Measurements from ENCODE around the gene PEX11G. TPM values are rescaled to one million over a fixed set of nuclear protein-coding genes. Genes with fewer than 3 reads are reported as not detected.

PEX11G gene
- total and polyA plus RNA-seq, 9 of the 15 experiments (the other 6 are each of a cell fraction or from before 2014, with no cell fraction given) = 0.07 to 3.2 (median 0.70) TPM; not detected in 1

GRCh38 chr19:7494416-7495098 is 5.7 kb upstream of the PEX11G start (continued):
- TF ChIP-seq CBX3 (IDR thresholded peaks at IDR 0.05; ENCODE audit: borderline replicate concordance in 1 of 2, low read length in 2 of 2) = 0 out of 3 replicates have a peak, but pooled peaks of 1 of the 2 experiments have one; percentile 32
- TF ChIP-seq YBX1 (IDR thresholded peaks at IDR 0.05) = no peak
- TF ChIP-seq HEY1 (CRISPR knock-in tag; IDR thresholded peaks at IDR 0.05; ENCODE audit: borderline replicate concordance) = no peak
- no peak for TF ChIP-seq NCOA6 (IDR thresholded peaks at IDR 0.05)
- no peak for TF ChIP-seq BDP1 (IDR thresholded peaks at IDR 0.05; ENCODE audit: insufficient read depth, insufficient read length)
- TF ChIP-seq MYNN (IDR thresholded peaks at IDR 0.05) = no peak
- TF ChIP-seq MYNN (CRISPR knock-in tag; IDR thresholded peaks at IDR 0.05) = no peak
- no peak for TF ChIP-seq HDAC2 (IDR thresholded peaks at IDR 0.05)
- no peak for TF ChIP-seq ELK1 (CRISPR knock-in tag; IDR thresholded peaks at IDR 0.05)
- no peak for TF ChIP-seq EWSR1 (IDR thresholded peaks at IDR 0.05; ENCODE audit: borderline replicate concordance, low read depth, partially characterized antibody)
- no peak for TF ChIP-seq POLR2H (tag; IDR thresholded peaks at IDR 0.05; ENCODE audit: low read depth)
- TF ChIP-seq RHOXF2B (CRISPR knock-in tag; conservative IDR thresholded peaks at IDR 0.05) = no peak
- no peak for TF ChIP-seq E2F6 (IDR thresholded peaks at IDR 0.05; ENCODE audit: borderline replicate concordance in 1 of 2, extremely low read depth in 1 of 2, insufficient read depth in 1 of 2, insufficient read length in 1 of 2, low read depth in 1 of 2, low read length in 1 of 2, poor library complexity in 1 of 2, severe bottlenecking in 1 of 2)
- TF ChIP-seq SNIP1 (IDR thresholded peaks at IDR 0.05; ENCODE audit: low read depth) = no peak
- TF ChIP-seq ZFPM2 (CRISPR knock-in tag; IDR thresholded peaks at IDR 0.05) = no peak
- TF ChIP-seq ZNF174 (CRISPR knock-in tag; IDR thresholded peaks at IDR 0.05) = no peak
- TF ChIP-seq ZNF24 (IDR thresholded peaks at IDR 0.05) = no peak
- no peak for TF ChIP-seq ZNF232 (CRISPR knock-in tag; IDR thresholded peaks at IDR 0.05)
- TF ChIP-seq MCM2 (IDR thresholded peaks at IDR 0.05; ENCODE audit: low read depth) = no peak
- TF ChIP-seq EGR1 (conservative IDR thresholded peaks at IDR 0.05) = no peak
- TF ChIP-seq SP1 (CRISPR knock-in tag; IDR thresholded peaks at IDR 0.05) = peak; percentile 59
- TF ChIP-seq MIER1 (IDR thresholded peaks at IDR 0.05; ENCODE audit: low read depth) = 0 out of 2 replicates have a peak, but pooled peaks have one; percentile 38
- TF ChIP-seq CBFA2T3 (IDR thresholded peaks at IDR 0.05) = peak; percentile 64
- TF ChIP-seq THRB (CRISPR knock-in tag; conservative IDR thresholded peaks at IDR 0.05) = peak; percentile 95
- no peak for TF ChIP-seq JUNB (CRISPR knock-in tag; conservative IDR thresholded peaks at IDR 0.05)
- no peak for TF ChIP-seq TGIF2 (CRISPR knock-in tag; IDR thresholded peaks at IDR 0.05)
- peak; percentile 46; the same call in 1 of the 2 replicates for TF ChIP-seq CXXC5 (CRISPR knock-in tag; IDR thresholded peaks at IDR 0.05)
- TF ChIP-seq XRCC3 (IDR thresholded peaks at IDR 0.05) = no peak
- TF ChIP-seq FOXM1 (IDR thresholded peaks at IDR 0.05; ENCODE audit: low read depth) = no peak
- TF ChIP-seq FOXM1 (CRISPR knock-in tag; IDR thresholded peaks at IDR 0.05; ENCODE audit: low read depth) = no peak

Measured in K562 (cell line).